Measurements from ENCODE around the gene HES6.

DNA sequence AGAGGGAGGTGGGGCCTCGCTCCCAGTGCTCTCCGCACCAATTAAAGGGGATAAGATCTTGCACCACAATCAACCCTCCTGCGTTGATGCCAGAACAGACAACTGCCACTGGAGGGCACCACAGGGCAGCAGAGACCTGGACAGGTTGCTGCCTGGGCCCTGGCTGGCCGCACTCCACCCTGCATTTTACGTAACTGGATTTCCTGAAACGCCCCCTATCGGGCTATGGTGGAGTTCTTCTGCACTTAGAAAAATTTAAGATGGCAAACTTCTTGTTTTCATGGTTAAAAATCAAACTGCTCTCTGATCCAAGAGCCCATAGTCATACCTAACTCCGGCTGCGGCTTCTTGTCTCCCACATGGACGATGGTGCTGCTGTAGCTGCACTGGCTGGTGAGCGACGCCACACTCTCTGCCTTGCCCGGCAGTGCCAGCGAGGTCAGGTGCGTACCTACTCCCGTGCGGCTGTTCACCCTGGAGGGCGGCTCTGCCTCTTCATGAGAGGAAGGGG lies 16.8 kb upstream of the HES6 start:
- TF ChIP-seq CTCF (conservative IDR thresholded peaks at IDR 0.05; ENCODE audit: low read length) (peak; percentile 98), EZH2phosphoT487 (IDR thresholded peaks at IDR 0.05; ENCODE audit: borderline replicate concordance) (no peak)

Measured in Loucy (cell line).